ENCODE data around the gene CLIP2. TPM values are rescaled to one million over a fixed set of nuclear protein-coding genes. Genes with fewer than 3 reads are reported as not detected.
"Not testable (repeated sequence)": the region's sequence is repeated elsewhere in the genome, so short reads cannot be mapped to it uniquely, and the experiment has no call there.

CLIP2 gene
- total RNA-seq, 1 donor from 2014 or later = 12.9 TPM

GRCh38 chr7:74412056-74412455 lies 122.8 kb downstream of the CLIP2 start:
- TF ChIP-seq CTCF (IDR thresholded peaks at IDR 0.05; ENCODE audit: insufficient read depth, low read length, severe bottlenecking) = no peak
- FAIRE-seq = no peak
- no peaks in the 10 kb centered on the region for H3K36me3 ChIP-seq (ENCODE audit: control insufficient read depth, insufficient read depth, low read length)
- H3K27me3 ChIP-seq (ENCODE audit: control insufficient read depth, insufficient read depth, low read length) = no peaks in the 10 kb centered on the region
- no peak for DNase-seq (ENCODE audit: low read depth)
- no peak overlapping the region for H3K4me3 ChIP-seq (ENCODE audit: low read depth, low read length)

- DNase-seq (ENCODE audit: low read depth) = peak; percentile 17
- no peaks in the 10 kb centered on the region for H3K27me3 ChIP-seq (ENCODE audit: control insufficient read depth, insufficient read depth, low read length)
- no peak for FAIRE-seq
- no peak for TF ChIP-seq CTCF (IDR thresholded peaks at IDR 0.05; ENCODE audit: insufficient read depth, low read length, severe bottlenecking)
- H3K36me3 ChIP-seq (ENCODE audit: control insufficient read depth, insufficient read depth, low read length) = no peaks in the 10 kb centered on the region
- H3K4me3 ChIP-seq (ENCODE audit: low read depth, low read length) = no peak overlapping the region
Measured at GRCh38 chr7:74412603-74413002, 123.4 kb downstream of the CLIP2 start.

GRCh38 chr7:74414595-74415333 lies 125.6 kb downstream of the CLIP2 start:
- not testable (repeated sequence) for DNase-seq (ENCODE audit: low read depth); H3K4me3 ChIP-seq (ENCODE audit: low read depth, low read length); H3K27me3 ChIP-seq (ENCODE audit: control insufficient read depth, insufficient read depth, low read length); FAIRE-seq; H3K36me3 ChIP-seq (ENCODE audit: control insufficient read depth, insufficient read depth, low read length)

- no peak for FAIRE-seq
Measured at GRCh38 chr7:74417419-74417971, 128.3 kb downstream of the CLIP2 start.

GRCh38 chr7:74418076-74418475 lies 128.9 kb downstream of the CLIP2 start:
- Histone ChIP-seq H3K36me3 (ENCODE audit: control insufficient read depth, insufficient read depth, low read length) (no peaks in the 10 kb centered on the region), H3K4me3 (ENCODE audit: low read depth, low read length) (no peak overlapping the region), H3K27me3 (ENCODE audit: control insufficient read depth, insufficient read depth, low read length) (no peaks in the 10 kb centered on the region)
- FAIRE-seq (no peak), DNase-seq (ENCODE audit: low read depth) (no peak)
- TF ChIP-seq CTCF (IDR thresholded peaks at IDR 0.05; ENCODE audit: insufficient read depth, low read length, severe bottlenecking) = no peak

More at GRCh38 chr7:74417419-74417971, 128.3 kb downstream of the CLIP2 start:
- DNase-seq (ENCODE audit: low read depth) = peak; percentile 38
- H3K36me3 ChIP-seq (ENCODE audit: control insufficient read depth, insufficient read depth, low read length) = no peaks in the 10 kb centered on the region
- no peaks in the 10 kb centered on the region for H3K27me3 ChIP-seq (ENCODE audit: control insufficient read depth, insufficient read depth, low read length)
- TF ChIP-seq CTCF (IDR thresholded peaks at IDR 0.05; ENCODE audit: insufficient read depth, low read length, severe bottlenecking) = peak; percentile 99
- no peak overlapping the region for H3K4me3 ChIP-seq (ENCODE audit: low read depth, low read length)

GRCh38 chr7:74418538-74418937 lies 129.3 kb downstream of the CLIP2 start:
- Histone ChIP-seq H3K36me3 (ENCODE audit: control insufficient read depth, insufficient read depth, low read length) (no peaks in the 10 kb centered on the region), H3K4me3 (ENCODE audit: low read depth, low read length) (no peak overlapping the region), H3K27me3 (ENCODE audit: control insufficient read depth, insufficient read depth, low read length) (no peaks in the 10 kb centered on the region)
- DNase-seq (ENCODE audit: low read depth) (no peak), FAIRE-seq (peak; percentile 43)
- TF ChIP-seq CTCF (IDR thresholded peaks at IDR 0.05; ENCODE audit: insufficient read depth, low read length, severe bottlenecking) = no peak

GRCh38 chr7:74419232-74419631 lies 130.0 kb downstream of the CLIP2 start:
- H3K36me3 ChIP-seq (ENCODE audit: control insufficient read depth, insufficient read depth, low read length); DNase-seq (ENCODE audit: low read depth); FAIRE-seq; H3K4me3 ChIP-seq (ENCODE audit: low read depth, low read length); H3K27me3 ChIP-seq (ENCODE audit: control insufficient read depth, insufficient read depth, low read length): not testable (repeated sequence)

All from bronchial epithelial cell (primary cell).